Upper lobe of left lung (tissue), 4 donors: ENCODE measurements around the gene FIBP.

ENCODE experiments used
- CTCF ChIP-seq, 6 experiments: fragments of 450-650 bp in 4 of 6; fragments of 200-600 bp in 2 of 6; sonication (generic) in 2 of 6; IDR thresholded peaks; one replicate each; pipeline ENCODE4 v1.5.1; 2016 to 2019; ENCODE audit warnings: antibody characterized with exemption in 6 of 6
- POLR2A ChIP-seq, 4 donors: fragments of 450-650 bp; IDR thresholded peaks; one replicate each; pipeline ENCODE4 v1.5.1; 2016 to 2017; ENCODE audit warnings: antibody characterized with exemption in 4 of 4, mild to moderate bottlenecking in 2 of 4
- POLR2AphosphoS5 ChIP-seq, 2 donors: sonication (generic); formaldehyde crosslinking; IDR thresholded peaks; one replicate each; pipeline ENCODE4 v1.5.1; 2017; ENCODE audit warnings: antibody characterized with exemption in 2 of 2

GRCh38 chr11:65871811-65872548 lies 16.3 kb downstream of the FIBP start:
- TF ChIP-seq CTCF (IDR thresholded peaks at IDR 0.05) (no peak), POLR2A (IDR thresholded peaks at IDR 0.05) (no peak), POLR2AphosphoS5 (IDR thresholded peaks at IDR 0.05) (no peak)
